Spleen (tissue), 11 donors: ENCODE measurements around the gene CYP2C8. TPM values are rescaled to one million over a fixed set of nuclear protein-coding genes. Genes with fewer than 3 reads are reported as not detected.

Source experiments
- DNase-seq: peaks from one replicate; pipeline ENCODE4 v3.0.0-alpha.2; 2020
- H3K27ac ChIP-seq, 8 donors: fragments of 200-600 bp; sonication (generic) in 7 of 8; 1 replicate in 4 of 8; 2 replicates in 4 of 8; pipeline versions ENCODE4 v1.5.0 to v1.8.0; 2016 to 2021; ENCODE audit warnings: inconsistent platforms in 4 of 8, mild to moderate bottlenecking in 4 of 8, moderate library complexity in 1 of 8
- H3K27me3 ChIP-seq, 7 donors: fragments of 200-600 bp; sonication (generic) in 6 of 7; replicated peaks in 1 of 7; 1 replicate in 4 of 7; 2 replicates in 3 of 7; pipeline versions ENCODE4 v1.5.0 to v1.8.0; 2016 to 2021; ENCODE audit warnings: inconsistent platforms in 3 of 7, mild to moderate bottlenecking in 1 of 7
- H3K36me3 ChIP-seq, 6 donors: fragments of 200-600 bp; sonication (generic) in 5 of 6; 1 replicate in 4 of 6; 2 replicates in 2 of 6; pipeline versions ENCODE4 v1.5.0 to v1.8.0; 2016 to 2021; ENCODE audit warnings: inconsistent platforms in 2 of 6
- H3K4me1 ChIP-seq, 6 donors: fragments of 200-600 bp; sonication (generic) in 5 of 6; 1 replicate in 3 of 6; 2 replicates in 3 of 6; pipeline versions ENCODE4 v1.5.0 to v1.8.0; 2016 to 2021; ENCODE audit warnings: inconsistent platforms in 3 of 6
- H3K4me3 ChIP-seq, 8 donors: fragments of 200-600 bp; sonication (generic) in 7 of 8; 1 replicate in 4 of 8; 2 replicates in 4 of 8; pipeline versions ENCODE4 v1.5.0 to v1.8.0; 2016 to 2021; ENCODE audit warnings: inconsistent platforms in 4 of 8, mild to moderate bottlenecking in 4 of 8, moderate library complexity in 2 of 8
- H3K9me3 ChIP-seq, 8 donors: fragments of 200-600 bp; sonication (generic) in 7 of 8; 1 replicate in 4 of 8; 2 replicates in 4 of 8; pipeline versions ENCODE4 v1.5.0 to v1.8.0; 2016 to 2021; ENCODE audit warnings: inconsistent platforms in 4 of 8
- CTCF ChIP-seq, 11 experiments: fragments of 200-600 bp in 7 of 11; fragments of 450-650 bp in 4 of 11; sonication (generic) in 4 of 11; IDR thresholded peaks in 8 of 11; conservative IDR thresholded peaks in 3 of 11; 1 replicate in 7 of 11; 2 replicates in 4 of 11; pipeline versions ENCODE4 v1.4.0 to v1.8.0; 2016 to 2021; ENCODE audit warnings: antibody characterized with exemption in 11 of 11, inconsistent platforms in 4 of 11, mild to moderate bottlenecking in 1 of 11
- POLR2A ChIP-seq, 3 donors: fragments of 450-650 bp; IDR thresholded peaks; one replicate each; pipeline ENCODE4 v1.5.1; 2017; ENCODE audit warnings: antibody characterized with exemption in 3 of 3, mild to moderate bottlenecking in 1 of 3
- POLR2AphosphoS5 ChIP-seq, 3 donors: sonication (generic); formaldehyde crosslinking; IDR thresholded peaks; one replicate each; pipeline ENCODE4 v1.5.1; 2017; ENCODE audit warnings: antibody characterized with exemption in 3 of 3
- WGBS, 5 donors: extraction: QIAGEN DNeasy Blood & Tissue Kit in 3 of 5; methylation state at CpG; one replicate each; pipeline versions ENCODE4 v1.1.5 to v1.1.7; 2013 to 2018; 5-methylcytosine and 5-hydroxymethylcytosine counted together
- intact Hi-C: fragments of 100-400 bp; cut with DNase I; formaldehyde crosslinking; loops from one replicate; pipeline ENCODE4 v1.15.0; 2023; ENCODE audit warnings: low total_unique reads
- polyA plus RNA-seq, 3 donors: library from polyadenylated mRNA; stranded (reverse); fragments of 200-250 nt; gene quantifications; one replicate each; pipeline ENCODE4 v1.2.1, GENCODE V29; 2013
- total RNA-seq, 7 donors: library from RNA; depleted of rRNA in 3 of 7; stranded (reverse); fragments of >200 nt in 3 of 7; fragmentation: NEBNext Ultra II Directional in 4 of 7; extraction: Animal tissue kit (Norgen Biotek cat#: 25700) in 4 of 7; gene quantifications; one replicate each; pipeline versions ENCODE4 v1.1.0 to v1.2.1, GENCODE V29; 2016 to 2021
- donor health status: healthy with polysubstance abuse.
- donor health status: DM: no; HTN: no; CAD: no; lungs with moderate emphysema.
- donor health status: DM: no; HTN: no; CAD: no.
- donor health status: Bipolar disorder and iron deficiency.
- donor health status: healthy.
- donor health status: DM: no; HTN: no; CAD: no.
- donor health status: DM: yes; HTN: yes; CAD: no.

Gene CYP2C8
- total and polyA plus RNA-seq, 10 donors, result 0.60 to 1.6 (median 1.0) TPM; not detected in 1

GRCh38 chr10:95049919-95050318 is 19.4 kb downstream of the CYP2C8 start:
- no peak for DNase-seq
- no peak for TF ChIP-seq CTCF (IDR thresholded peaks at IDR 0.05 in 8 of 11, conservative IDR thresholded peaks at IDR 0.05 in 3 of 11)
- TF ChIP-seq POLR2A (IDR thresholded peaks at IDR 0.05), result no peak
- no peak for TF ChIP-seq POLR2AphosphoS5 (IDR thresholded peaks at IDR 0.05)
- intact Hi-C loops, result no loop called here
- Histone ChIP-seq H3K27me3 (no peaks in the 10 kb centered on the region), H3K36me3 (no peaks in the 10 kb centered on the region), H3K4me1 (no peaks in the 10 kb centered on the region), H3K27ac (no peak overlapping the region), H3K4me3 (no peak overlapping the region), H3K9me3 (peaks cover 0 to 19% (median 10%) of the 10 kb centered on the region in 8 donors)
- WGBS, 5 donors, result 79 to 90% (median 85%) methylated on average over 2 of the region's 2 CpGs

- no peak for DNase-seq
- 77 to 88% (median 82%) methylated on average over 2 of the region's 2 CpGs for WGBS, 5 donors
- intact Hi-C loops, result no loop called here
- H3K36me3 ChIP-seq, result no peaks in the 10 kb centered on the region
- no peaks in the 10 kb centered on the region for H3K27me3 ChIP-seq
- H3K9me3 ChIP-seq, result peaks cover 0 to 14% (median 10%) of the 10 kb centered on the region in 8 donors
- H3K27ac ChIP-seq, result no peak overlapping the region
- H3K4me3 ChIP-seq, result no peak overlapping the region
- TF ChIP-seq CTCF (IDR thresholded peaks at IDR 0.05 in 8 of 11, conservative IDR thresholded peaks at IDR 0.05 in 3 of 11) (no peak), POLR2AphosphoS5 (IDR thresholded peaks at IDR 0.05) (no peak)
- H3K4me1 ChIP-seq, result no peaks in the 10 kb centered on the region
These were observed 21.1 kb downstream of the CYP2C8 start for GRCh38 chr10:95048206-95048605.

- H3K4me1 ChIP-seq, result no peaks in the 10 kb centered on the region
- no peaks in the 10 kb centered on the region for H3K9me3 ChIP-seq
- H3K4me3 ChIP-seq, result no peak overlapping the region
- 79 to 89% (median 81%) methylated on average over 2 of the region's 2 CpGs for WGBS, 5 donors
- H3K36me3 ChIP-seq, result no peaks in the 10 kb centered on the region
- no peak for DNase-seq
- TF ChIP-seq POLR2AphosphoS5 (IDR thresholded peaks at IDR 0.05), result no peak
- TF ChIP-seq POLR2A (IDR thresholded peaks at IDR 0.05), result no peak
- TF ChIP-seq CTCF (IDR thresholded peaks at IDR 0.05 in 8 of 11, conservative IDR thresholded peaks at IDR 0.05 in 3 of 11), result no peak
- no peaks in the 10 kb centered on the region for H3K27me3 ChIP-seq
- intact Hi-C loops, result no loop called here
- no peak overlapping the region for H3K27ac ChIP-seq
These were observed 30.0 kb downstream of the CYP2C8 start for GRCh38 chr10:95039281-95039680.

GRCh38 chr10:95035332-95036295 is 33.7 kb downstream of the CYP2C8 start:
- Histone ChIP-seq H3K36me3 (no peaks in the 10 kb centered on the region), H3K9me3 (no peaks in the 10 kb centered on the region), H3K27ac (no peak overlapping the region), H3K27me3 (no peaks in the 10 kb centered on the region), H3K4me3 (no peak overlapping the region), H3K4me1 (no peaks in the 10 kb centered on the region)
- WGBS, 5 donors, result 41 to 58% (median 52%) methylated on average over 4 of the region's 4 CpGs
- TF ChIP-seq POLR2AphosphoS5 (IDR thresholded peaks at IDR 0.05) (no peak), CTCF (IDR thresholded peaks at IDR 0.05 in 8 of 11, conservative IDR thresholded peaks at IDR 0.05 in 3 of 11) (no peak), POLR2A (IDR thresholded peaks at IDR 0.05) (no peak)
- intact Hi-C loops, result no loop called here
- DNase-seq, result no peak
